ENCODE results near the gene ZMYND19.
"Not testable (repeated sequence)": the region's sequence is repeated elsewhere in the genome, so short reads cannot be mapped to it uniquely, and the experiment has no call there.

The ZMYND19 gene

DNA sequence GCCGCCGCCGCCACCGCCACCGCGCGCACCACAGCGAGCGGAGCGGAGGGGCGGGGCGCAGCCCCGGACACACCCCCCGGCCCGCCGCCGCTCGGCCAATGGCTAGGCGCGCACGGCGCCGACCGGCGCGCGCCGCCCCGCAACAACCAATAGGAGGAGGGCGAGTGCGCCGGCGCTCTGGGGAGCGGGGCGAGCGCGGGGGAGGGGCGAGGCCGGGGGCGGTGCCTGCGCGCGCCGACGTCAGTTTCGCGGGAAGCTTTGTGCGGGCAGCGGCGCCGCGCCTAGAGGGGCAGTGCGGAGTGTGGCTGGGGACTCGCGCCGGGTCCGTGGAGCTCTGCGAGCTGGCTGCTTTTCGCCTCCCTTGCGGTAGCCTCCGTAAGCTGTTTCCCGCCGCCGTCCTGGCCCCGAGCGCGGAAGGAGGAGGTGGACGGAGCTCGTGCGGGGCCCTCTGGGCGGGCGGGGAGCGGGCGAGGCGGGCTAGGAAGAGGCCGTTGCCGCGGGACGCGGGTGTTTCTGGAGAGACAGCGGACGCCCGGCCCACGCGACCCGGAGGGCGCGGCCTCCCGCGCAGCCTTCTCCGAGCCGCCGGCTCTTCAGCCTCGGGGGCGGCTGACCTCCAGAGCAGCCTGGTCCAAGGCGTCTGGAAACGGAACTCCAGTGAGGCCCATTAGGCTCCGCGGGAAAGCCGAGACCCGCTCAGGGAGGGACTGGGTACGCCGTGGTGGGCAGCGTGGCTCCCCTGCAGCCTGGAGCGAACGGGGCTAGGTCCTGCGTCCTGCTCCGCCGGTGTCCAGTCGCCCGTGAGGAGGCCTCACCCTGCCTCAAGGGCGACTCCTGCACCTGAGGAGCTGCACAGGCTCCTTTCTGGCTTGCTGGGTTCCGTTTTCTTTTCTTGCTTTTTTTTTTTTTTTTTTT lies at the start of gene ZMYND19:
Gene ZMYND19 (minus strand): TSS at position 44 of the 915 bp plus-strand sequence. CDS start 249 bp downstream, outside the sequence.
- DNase-seq: peak; percentile 29

DNA sequence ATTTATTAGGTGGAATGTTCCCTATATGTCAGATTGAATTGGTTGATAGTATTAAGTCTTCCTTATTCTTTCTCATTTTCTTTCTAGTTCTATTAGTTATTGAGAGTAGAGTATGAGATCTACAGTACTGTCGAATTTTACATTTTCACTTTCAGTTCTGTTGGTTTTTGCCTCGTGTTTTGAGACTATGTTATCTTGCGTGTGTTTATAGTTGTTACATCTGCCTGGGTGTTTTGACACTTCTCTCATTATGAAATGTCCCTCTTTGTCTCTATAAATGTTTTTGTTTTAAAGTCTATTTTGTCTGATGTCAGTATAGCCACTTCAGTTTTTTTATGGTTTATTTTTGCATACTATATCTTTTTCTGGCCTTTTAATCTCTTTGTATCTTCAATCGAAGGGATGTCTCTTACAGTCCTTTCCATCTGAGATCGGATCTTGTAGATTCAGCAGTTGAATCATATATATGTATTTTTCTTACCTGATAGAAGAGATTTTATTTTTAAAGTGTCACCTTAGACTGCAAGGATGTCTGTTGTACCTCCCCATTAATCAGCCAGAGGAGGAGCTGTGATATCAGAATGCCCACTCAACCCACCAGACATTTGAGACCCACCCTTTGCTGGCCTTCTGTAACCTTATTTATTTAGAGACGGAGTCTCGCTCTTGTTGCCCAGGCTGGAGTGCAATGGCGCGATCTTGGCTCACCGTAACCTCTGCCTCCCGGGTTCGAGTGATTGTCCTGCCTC lies 49.2 kb upstream of the ZMYND19 start:
- DNase-seq: no peak

DNA sequence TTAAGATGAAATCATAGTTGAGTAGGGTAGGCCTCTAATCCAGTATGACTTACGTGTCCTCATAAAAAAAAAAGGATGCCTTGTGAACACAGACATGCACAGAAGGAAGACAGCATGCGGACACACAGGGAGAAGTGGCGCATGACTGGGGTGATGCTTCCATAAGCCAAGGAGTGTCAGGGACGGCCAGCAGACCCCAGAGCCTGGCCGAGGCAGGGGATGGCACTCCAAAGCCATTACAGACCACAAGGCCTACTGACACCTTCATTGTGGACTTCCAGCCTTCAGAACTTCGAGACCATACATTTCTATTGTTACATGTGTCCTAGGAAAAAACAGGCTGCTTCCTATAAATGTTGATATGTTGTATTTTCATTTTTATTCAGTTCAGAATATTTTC lies 48.4 kb upstream of the ZMYND19 start:
- no peak for DNase-seq

DNA sequence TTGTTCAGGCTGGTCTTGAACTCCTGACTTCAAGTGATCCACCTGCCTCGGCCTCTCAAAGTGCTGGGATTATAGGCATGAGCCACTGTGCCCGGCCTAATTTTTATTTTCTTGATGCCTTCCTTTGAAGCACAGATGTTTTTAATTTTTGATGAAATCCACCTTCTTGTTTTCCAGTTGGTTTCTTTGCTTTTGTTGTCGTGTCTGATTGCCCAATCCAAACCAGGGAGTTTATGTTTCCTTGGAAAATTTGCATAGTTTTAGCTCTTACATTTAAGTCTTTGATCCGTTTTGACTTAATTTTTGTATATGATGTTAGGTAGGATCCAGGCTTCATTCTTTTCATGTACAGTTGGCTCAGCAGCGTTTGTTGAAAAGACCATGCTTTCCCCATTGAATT lies 43.7 kb upstream of the ZMYND19 start:
- DNase-seq: no peak

DNA sequence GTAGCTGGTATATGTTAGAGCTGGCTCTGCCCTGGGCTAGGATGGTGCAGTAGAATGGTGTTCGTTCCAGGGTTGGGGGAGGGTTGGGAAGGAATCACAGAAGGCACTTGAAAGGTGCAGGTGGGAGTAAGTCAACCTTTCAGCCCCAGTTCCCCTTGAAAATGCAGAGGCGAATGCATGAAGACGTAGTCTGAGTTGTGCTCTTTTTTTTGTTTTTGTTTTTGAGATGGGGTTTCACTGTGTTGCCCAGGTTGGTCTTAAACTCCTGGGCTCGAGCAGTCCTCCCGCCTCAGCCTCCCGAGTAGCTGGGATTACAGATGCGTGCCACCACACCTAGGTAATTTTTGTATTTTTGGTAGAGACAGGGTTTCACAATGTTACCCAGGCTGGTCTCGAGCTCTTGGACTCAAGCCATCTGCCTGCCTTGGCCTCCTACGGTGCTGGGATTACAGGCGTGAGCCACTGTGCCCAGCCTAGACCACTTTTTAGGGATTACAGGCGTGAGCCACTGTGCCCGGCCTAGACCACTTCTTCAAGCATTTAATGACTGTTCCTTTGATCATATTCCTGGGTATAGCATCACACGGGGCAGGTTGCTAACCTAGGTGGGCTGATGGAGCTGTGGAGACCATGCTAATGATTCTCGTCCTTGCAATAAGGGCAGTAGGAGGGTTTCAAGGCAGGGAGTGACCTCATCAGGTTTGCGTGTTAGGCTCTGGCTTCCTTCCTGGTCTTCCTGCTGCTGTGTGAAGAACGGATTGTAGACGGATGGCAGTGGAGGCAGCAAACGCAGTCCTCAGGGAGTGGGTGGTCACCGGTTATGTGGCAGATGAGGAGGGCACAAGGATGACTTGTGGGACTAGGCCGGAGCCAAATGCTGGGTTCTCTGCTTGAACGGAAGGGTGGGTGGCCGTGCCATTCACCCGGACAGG lies 42.2 kb upstream of the ZMYND19 start:
- DNase-seq: no peak

DNA sequence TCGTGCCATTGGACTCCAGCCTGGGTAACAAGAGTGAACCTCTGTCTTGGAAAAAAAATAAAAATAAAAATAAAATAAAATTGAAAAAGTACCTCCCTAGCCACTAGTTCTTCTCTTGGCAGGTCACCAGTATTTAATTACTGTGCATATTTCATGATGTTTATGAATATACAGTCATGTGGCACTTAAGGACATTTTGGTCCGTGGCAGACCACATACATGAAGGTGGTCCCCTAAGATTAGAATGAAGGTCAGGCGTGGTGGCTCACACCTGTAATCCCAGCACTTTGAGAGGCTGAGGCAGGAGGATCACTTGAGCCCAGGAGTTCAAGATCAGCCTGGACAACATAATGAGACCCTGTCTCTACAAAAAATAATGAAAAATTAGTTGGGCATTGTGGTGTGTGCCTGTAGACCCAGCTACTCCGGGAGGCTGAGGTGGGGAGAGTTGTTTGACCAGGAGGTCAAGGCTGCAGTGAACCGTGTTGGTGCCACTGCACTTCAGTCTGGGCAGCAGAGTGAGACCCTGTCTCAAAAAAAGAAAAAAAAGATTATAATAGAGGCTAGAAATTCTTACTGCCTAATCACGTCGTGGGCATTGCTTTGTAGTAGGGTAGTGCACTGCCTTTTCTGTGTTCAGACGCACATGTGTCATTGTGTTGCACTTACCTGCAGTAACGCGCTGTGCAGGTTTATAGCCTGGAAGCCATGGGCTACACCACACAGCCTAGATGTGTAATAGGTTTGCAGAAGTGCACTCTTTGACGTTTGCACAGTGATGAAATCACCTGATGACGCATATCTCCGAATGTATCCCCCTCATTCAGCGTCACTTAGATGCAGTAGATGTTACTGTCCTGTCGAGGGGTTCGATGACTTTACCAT lies 41.3 kb upstream of the ZMYND19 start:
- no peak for DNase-seq

DNA sequence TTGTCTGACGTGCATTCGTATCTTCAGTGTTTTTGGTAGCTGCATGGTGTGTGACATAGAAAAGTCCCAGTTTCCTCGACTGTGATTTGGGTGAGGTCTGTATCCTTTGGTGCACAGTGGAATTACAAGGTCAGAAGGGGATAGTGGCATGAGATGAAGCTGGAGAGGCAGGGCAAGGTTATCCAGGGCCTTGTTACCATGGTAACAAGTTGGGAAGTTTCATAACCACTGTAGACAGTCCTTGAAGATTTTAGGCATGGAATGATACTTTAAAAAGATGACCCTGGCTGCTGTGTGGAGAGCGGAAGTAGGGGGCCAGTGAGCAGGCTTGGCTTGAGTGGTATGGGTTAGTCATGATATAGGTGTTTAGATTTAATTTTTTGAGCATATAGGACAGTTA lies 40.4 kb upstream of the ZMYND19 start:
- no peak for DNase-seq

DNA sequence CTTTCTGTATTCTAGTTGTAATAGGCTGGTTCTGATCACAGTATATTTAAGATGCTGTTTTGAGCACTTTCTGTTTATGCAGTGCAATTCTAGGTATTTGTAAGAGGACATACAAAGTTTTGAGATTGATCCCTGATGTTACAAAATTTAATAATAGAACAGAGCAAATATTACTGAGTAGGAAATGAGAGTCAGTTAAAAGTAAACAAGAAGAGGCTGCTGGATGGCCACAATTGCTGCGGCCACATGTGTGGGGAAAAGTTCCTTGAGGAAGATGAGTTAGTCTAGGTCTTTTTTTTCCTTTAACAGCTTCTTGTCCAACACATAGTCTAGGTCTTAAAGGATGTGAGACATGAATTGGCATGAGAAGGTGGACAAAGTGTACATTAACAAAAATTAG lies 39.8 kb upstream of the ZMYND19 start:
- DNase-seq: no peak

DNA sequence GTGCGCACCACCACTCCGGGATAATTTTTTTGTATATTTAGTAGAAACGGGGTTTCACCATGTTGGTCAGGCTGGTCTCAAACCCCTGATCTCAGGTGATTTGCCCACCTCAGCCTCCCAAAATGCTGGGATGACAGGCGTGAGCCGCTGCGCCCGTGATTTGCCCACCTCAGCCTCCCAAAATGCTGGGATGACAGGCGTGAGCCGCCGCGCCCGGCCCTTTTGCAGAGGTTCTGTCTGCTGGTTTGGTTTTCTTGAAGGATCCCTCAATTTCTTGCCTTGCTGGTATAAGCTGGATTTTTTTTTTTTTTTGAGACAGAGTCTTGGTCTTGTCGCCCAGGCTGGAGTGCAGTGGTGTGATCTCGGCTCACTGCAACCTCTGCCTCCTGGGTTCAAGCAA lies 37.1 kb upstream of the ZMYND19 start:
- DNase-seq: not testable (repeated sequence)

DNA sequence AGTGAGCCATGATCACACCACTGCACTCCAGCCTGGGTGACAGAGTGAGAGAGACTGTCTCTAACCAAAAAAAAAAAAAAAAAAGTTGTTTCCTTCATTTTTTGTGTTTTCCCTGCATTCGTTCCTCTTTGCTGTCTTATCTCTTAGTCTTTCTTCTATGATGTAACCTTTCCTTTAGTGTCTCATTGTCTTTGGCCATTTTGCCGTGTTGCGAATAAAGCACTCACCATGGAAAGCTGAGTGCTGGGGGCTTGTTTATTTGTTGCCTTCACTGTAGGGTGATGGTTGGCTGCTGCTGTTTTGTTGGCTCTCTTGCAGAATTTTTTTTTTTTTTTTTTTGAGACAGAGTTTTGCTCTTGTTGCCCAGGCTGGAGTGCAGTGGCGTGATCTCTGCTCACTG lies 36.2 kb upstream of the ZMYND19 start:
- no peak for DNase-seq

DNA sequence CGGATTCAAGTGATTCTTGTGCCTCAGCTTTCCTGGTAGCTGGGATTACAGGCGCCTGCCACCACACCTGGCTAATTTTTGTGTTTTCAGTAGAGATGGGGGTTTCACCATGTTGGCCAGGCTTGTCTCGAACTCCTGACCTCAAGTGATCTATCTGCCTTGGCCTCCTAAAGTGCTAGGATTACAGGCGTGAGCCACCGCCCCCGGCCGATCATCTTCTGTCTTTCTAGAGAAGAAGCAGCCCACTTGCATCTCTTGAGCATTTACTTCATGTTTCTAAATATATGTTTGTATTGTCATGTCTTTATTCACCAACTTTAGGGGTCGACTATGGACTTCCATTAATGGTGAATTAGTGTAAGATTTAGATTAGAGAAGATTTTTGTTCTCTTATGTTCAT lies 31.9 kb upstream of the ZMYND19 start:
- DNase-seq: not testable (repeated sequence)

DNA sequence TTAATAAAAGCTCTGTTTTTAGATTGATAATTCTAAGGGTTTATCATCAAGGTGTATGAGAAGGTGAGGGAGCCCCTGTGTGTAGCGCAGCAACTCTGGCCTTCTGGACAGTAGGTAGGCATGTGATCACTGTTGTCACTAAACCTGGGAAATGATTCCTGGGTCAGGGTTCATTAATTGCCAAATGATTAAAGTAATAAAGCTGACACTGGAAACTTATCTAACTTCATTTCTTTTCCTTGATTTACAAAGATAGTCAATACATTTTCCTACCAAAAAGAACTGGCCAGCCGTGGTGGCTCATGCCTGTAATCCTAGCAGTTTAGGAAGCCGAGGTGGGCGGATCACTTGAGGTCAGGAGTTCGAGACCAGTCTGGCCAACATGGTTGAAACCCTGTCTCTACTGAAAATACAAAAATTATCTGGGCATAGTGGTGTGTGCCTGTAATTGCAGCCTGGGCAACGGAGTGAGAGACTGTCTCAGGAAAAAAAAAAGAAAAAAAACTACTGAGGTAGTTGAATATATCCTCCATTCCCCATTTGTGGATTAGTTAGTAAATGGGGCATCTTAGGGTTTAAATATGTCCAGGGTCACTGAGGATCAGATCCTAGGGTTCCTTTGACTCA lies 30.9 kb upstream of the ZMYND19 start:
- DNase-seq: no peak

DNA sequence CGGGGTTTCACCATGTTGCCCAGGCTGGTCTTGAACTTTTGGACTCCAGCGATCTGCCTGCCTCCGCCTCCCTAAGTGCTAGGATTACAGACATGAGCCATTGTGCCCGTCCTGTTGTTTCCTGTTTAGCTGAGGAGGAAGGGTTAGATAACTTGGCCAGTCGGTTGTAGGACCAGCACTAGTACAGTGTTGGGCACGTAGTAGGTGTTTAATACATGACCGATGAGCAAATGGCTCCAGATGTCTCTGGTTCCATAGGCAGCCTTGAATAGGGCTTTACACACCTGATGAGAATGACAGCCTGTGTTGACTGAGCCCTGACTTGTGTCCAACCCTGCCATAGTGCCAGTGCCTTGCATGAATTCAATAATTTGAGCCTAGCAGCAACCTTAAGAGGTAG lies 30.3 kb upstream of the ZMYND19 start:
- no peak for DNase-seq

DNA sequence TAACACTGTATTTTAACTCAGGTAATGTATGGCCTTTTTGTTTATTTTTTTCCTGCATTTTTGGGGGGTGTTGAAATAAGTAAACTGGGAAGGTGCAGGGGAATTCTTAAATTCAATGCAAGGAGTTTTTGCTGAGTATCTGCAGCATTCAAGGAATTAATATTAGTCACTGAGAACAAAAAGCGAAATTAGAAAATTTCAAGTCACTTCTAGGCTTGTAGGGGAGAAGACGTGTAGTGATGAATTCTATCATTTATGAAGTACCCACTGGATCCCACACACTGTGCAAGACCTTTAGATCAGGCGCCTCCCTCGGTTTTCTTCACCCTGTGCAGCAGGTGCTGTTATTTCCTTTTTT lies 29.7 kb upstream of the ZMYND19 start:
- no peak for DNase-seq

DNA sequence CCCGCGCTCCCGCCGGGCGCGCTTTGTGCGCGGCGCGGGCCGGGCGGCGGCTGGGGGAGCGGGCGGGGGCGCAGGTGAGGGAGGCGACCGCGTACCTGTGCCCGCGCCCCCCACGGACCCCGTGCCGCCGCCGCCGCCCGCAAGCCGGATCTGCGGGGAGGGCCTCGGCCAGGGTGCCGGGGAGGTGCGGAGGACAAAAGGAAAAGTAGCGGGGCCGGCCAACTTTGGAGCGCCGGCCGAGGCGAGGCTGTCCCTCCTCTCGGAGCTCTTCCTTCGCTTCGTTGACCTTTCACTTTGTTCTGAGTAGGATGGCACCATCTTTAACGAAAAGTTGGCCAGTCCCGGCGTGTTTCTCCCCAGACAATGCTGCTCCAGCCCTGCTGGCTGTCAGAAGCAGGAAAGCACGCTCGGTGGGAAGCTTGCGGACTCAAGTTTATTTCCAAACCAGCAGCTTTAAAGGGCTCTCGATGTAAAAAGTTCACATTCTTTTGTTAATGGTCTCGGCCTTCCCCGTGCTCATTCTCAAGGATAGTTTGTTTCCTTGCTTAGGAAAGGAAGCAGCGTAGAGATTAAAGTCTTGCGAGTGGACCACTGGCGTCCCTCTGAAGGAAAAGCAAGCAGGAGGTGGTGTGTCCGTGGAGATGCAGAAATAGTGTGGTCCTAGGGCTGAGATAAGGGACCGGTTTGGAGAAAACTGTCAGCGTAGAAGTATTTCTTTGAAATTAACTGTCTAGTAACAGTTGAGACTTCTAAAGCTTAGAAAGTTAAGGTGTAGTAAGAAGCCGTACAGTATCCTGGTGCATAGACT lies 29.1 kb upstream of the ZMYND19 start:
- no peak for DNase-seq

DNA sequence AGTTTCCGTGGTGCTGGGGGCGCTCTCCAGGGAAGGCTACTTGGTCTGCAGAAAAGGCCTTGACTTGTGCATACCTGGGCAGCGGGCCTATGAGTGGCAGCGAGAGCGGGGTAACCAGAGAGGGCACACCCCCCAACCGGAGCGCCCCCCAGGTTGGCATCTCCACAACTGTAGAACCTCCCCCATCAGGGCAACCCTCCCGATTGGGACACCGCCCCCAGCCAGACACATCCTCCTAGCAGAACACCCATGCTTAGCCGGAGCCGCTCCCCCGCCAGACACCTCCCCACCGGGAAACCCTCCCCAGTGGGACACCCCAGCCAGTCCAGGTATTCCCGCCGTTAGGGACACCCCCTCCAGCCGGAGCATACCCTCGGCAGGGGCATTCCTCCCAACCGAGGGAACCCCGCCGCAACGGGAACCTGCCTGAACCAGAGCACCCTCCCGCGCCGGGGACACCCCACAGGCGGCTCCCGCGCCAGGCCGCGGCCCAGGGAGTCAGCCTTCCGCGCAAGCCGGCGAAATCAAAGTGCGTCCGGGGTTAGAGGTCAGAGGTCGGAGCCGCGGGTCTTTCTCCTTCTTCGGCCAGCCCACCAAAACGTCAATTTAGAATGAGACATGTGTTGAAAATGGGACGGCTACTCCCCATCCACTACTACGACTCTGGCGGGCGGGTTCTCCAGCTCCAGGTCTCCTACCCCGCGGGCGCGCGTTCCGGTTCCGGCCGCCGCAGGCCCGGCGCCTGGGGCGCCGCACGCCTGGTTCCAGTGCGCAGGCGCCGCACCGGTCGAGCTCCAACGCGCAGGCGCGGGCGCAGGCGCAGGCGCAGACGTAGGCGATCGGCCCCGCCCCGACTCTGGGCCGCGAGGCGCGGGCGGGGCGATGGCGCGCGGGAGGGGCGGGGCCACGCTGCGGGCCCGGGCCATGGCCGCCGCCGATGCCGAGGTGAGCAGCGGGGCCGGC lies 28.1 kb upstream of the ZMYND19 start, which contains the start of gene EHMT1:
Gene EHMT1 (plus strand): TSS at position 901 of the 963 bp plus-strand sequence. CDS start 24 bp downstream, at position 925.
- peak; percentile 29 for DNase-seq

DNA sequence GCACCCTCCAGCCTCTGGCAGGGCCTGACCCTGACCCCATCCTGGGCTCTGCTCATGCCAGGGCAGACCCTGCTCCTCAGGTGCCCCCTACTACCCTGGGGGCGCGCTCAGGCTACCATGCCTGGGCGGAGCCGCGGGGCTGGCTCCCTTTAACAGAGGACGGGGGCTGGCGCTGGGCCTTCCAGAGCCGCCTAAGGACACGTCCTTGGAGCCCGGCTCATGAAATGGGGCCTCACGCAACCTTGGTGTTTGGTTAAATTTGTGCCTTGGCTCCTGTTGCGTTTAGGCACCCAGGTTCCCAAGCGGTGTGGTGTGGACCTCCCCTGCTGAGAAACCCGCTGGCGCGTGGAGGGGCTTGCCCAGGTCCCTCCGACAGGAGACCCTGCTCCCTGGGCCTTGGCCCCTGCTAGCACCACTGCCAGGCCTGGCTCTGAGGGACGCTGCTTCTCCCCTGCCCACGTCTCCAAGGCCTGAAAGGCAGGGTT lies 25.1 kb upstream of the ZMYND19 start:
- DNase-seq: no peak

DNA sequence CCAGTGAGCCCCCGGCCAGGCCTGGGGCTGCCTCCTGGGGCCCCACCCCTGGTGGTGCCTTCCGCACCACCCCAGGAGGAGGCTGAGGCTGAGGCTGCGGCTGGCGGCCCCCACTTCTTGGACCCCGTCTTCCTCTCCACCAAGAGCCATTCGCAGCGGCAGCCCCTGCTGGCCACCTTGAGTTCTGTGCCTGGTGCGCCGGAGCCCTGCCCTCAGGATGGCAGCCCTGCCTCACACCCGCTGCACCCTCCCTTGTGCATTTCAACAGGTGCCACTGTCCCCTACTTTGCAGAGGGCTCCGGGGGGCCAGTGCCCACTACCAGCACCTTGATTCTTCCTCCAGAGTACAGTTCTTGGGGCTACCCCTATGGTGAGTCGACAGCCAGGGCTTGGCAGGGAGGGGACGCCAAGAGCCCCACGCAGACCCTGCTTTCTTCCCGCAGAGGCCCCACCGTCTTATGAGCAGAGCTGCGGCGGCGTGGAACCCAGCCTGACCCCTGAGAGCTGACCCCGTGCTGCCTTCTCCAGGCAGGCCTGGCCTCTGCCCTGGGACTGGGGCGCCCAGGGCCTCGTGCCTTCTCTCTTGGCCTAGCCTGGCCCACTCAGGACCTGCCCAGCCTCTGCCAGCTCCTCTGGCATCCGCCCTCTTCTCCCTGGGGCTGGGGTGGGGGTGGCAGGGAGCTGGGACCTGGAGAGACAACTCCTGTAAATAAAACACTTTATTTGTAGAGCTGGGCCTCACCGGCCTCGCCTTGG lies 24.5 kb upstream of the ZMYND19 start:
- DNase-seq: no peak
